Mesodermal cell (in vitro differentiated cells): ENCODE measurements around the gene CMAS.

ENCODE experiments used
- H3K27ac ChIP-seq: 2 replicates; pipeline ENCODE4 v1.7.0; 2013; ENCODE audit warnings: mild to moderate bottlenecking, low read depth, low read length, moderate library complexity; ENCODE audit not compliant: severe bottlenecking
- H3K36me3 ChIP-seq: 2 replicates; pipeline ENCODE4 v1.7.1; 2013; ENCODE audit warnings: mild to moderate bottlenecking, low read length, moderate library complexity; ENCODE audit not compliant: control insufficient read depth, insufficient read depth
- H3K4me1 ChIP-seq: one replicate; pipeline ENCODE4 v1.7.1; 2013; ENCODE audit warnings: mild to moderate bottlenecking, low read length; ENCODE audit not compliant: insufficient read depth, control insufficient read depth, poor library complexity, severe bottlenecking
- H3K4me3 ChIP-seq: 2 replicates; pipeline ENCODE4 v1.7.0; 2013; ENCODE audit warnings: low read length, control low read depth, mild to moderate bottlenecking; ENCODE audit not compliant: insufficient read depth, poor library complexity, severe bottlenecking; ENCODE audit errors: extremely low read depth
- H3K9me3 ChIP-seq: 2 replicates; pipeline ENCODE4 v1.7.1; 2013; ENCODE audit warnings: mild to moderate bottlenecking, low read length, moderate library complexity; ENCODE audit not compliant: control insufficient read depth
- WGBS, 2 experiments: methylation state at CpG; one replicate each; pipeline ENCODE4 v1.1.5; 2013; ENCODE audit warnings: missing lambda C conversion rate in 2 of 2; ENCODE audit not compliant: insufficient coverage in 2 of 2; 5-methylcytosine and 5-hydroxymethylcytosine counted together

Gene CMAS

GRCh38 chr12:22029491-22029890 is 16.5 kb upstream of the CMAS start:
- WGBS, 2 experiments: 50 to 93% methylated on average over 1 of the region's 2 CpGs
- H3K36me3 ChIP-seq: no peaks in the 10 kb centered on the region
- H3K4me3 ChIP-seq: no peak overlapping the region
- H3K9me3 ChIP-seq: peaks cover 3% of the 10 kb centered on the region
- H3K4me1 ChIP-seq: no peaks in the 10 kb centered on the region
- no peak overlapping the region for H3K27ac ChIP-seq

DNA sequence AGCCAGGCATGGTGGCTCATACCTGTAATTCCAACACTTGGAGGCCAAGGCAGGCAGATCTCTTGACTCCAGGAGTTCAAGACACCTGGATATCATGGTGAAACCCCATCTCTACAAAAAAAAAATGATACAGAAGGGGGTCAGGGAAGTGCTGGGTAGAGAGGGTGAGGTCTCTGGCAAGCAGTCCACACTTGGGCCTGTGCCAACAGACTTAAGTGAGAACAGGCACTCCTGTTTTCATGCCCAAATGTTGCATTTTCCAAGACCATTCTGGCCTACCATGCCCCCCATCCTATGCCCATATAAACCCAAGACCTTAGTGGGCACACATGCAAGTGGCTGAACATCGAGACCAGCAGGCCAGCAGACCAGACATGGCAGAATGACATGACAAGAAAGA is 16.0 kb upstream of the CMAS start:
- Histone ChIP-seq H3K4me1 (no peaks in the 10 kb centered on the region), H3K27ac (no peak overlapping the region), H3K36me3 (no peaks in the 10 kb centered on the region), H3K9me3 (peaks cover 3% of the 10 kb centered on the region), H3K4me3 (no peak overlapping the region)
- WGBS, 2 experiments: 100% methylated on average over 1 of the region's 1 CpG; no CpG with 5 or more reads in 1 of the 2 experiments

GRCh38 chr12:22032732-22033131 is 13.3 kb upstream of the CMAS start:
- no peaks in the 10 kb centered on the region for H3K4me1 ChIP-seq
- H3K9me3 ChIP-seq: no peaks in the 10 kb centered on the region
- no peak overlapping the region for H3K4me3 ChIP-seq
- no peaks in the 10 kb centered on the region for H3K36me3 ChIP-seq
- no peak overlapping the region for H3K27ac ChIP-seq

GRCh38 chr12:22034709-22035506 is 11.1 kb upstream of the CMAS start:
- Histone ChIP-seq H3K4me1 (no peaks in the 10 kb centered on the region), H3K27ac (no peak overlapping the region), H3K9me3 (peaks cover 12% of the 10 kb centered on the region), H3K4me3 (no peak overlapping the region), H3K36me3 (no peaks in the 10 kb centered on the region)
- 88 to 89% methylated on average over 1 to 2 of the region's 4 CpGs for WGBS, 2 experiments

DNA sequence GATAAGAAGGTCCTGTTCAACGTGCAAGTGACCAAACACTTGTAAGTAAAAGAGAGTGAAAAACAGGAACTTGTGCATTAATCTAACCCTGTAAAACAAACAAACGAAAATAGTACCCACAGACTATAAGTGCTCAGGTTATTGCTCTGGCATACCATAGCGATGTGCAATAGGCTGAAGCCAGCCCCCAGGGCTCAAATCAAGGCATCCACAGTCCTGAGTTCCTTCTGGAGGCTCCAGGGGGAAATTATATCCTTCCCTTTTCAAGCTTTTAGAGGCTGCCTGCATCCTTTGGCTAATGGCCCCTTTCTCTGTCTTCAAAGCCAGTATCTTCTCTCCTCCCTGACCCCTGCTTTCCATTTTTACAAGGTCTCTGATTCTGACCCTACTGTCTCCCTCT is 8.1 kb upstream of the CMAS start:
- Histone ChIP-seq H3K36me3 (no peaks in the 10 kb centered on the region), H3K27ac (no peak overlapping the region), H3K9me3 (peaks cover 12% of the 10 kb centered on the region), H3K4me1 (peaks cover 9% of the 10 kb centered on the region), H3K4me3 (no peak overlapping the region)
- 100% methylated on average over 2 of the region's 3 CpGs; no CpG with 5 or more reads in 1 of the 2 experiments for WGBS, 2 experiments

DNA sequence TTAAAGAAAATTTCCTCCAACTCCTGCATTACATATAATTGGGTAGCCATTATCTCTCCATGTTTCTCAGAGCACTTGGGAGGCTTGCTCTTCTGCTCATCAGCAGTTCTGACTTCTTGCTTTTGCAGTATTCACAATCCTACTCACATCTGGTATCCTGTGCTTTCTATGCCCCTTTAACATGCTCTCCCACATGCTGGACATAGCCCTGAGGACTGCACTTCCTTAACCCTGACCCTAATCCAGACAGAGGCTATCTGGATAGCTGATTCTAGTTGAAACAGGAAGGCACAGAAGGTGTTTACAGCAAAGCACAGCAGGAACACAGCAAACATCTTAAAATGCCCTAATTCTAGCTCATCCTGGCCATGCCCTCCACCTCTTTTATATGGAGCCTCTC is 7.3 kb upstream of the CMAS start:
- Histone ChIP-seq H3K27ac (no peak overlapping the region), H3K36me3 (no peaks in the 10 kb centered on the region), H3K4me1 (peaks cover 12% of the 10 kb centered on the region), H3K4me3 (no peak overlapping the region), H3K9me3 (peaks cover 12% of the 10 kb centered on the region)

- Histone ChIP-seq H3K27ac (no peak overlapping the region), H3K4me3 (no peak overlapping the region), H3K36me3 (no peaks in the 10 kb centered on the region), H3K4me1 (peaks cover 18% of the 10 kb centered on the region), H3K9me3 (peaks cover 12% of the 10 kb centered on the region)
- WGBS, 2 experiments: 42 to 57% methylated on average over 2 to 3 of the region's 4 CpGs
These were observed 6.7 kb upstream of the CMAS start for GRCh38 chr12:22039361-22039760.

DNA sequence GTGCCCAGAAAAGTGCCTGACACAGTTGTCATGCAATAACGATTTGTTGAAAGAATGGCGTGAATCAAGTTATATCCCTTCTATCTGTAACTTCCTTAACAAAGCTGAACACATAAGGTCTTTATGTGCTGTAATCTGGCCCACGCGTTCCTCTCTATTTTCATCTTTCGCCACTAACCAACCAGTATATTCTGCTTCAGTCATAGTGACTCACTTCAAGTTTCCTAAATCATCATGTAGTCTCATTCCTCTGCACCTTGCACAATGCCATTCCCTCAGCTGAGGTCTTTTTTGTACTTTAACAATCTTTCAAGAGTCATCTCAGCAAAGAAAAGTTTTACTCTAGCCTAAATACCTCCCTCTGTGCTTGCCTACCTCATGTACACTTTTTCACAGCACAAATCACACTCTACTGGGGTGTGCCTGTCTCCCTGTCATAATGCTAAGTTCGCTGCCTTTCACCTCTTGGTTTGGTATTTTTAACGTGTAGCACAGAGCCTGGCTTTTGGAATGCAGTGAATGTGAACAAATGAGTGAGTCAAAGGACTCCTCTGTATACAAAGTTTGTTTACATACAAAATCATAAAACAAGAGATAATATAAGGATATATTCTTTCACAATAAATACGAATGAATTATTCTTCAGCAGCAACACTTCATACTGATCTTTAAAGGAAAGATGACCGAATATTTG is 2.9 kb upstream of the CMAS start:
- peaks cover 24% of the 10 kb centered on the region for H3K4me1 ChIP-seq
- no peak overlapping the region for H3K27ac ChIP-seq
- no peak overlapping the region for H3K4me3 ChIP-seq
- peaks cover 8% of the 10 kb centered on the region for H3K9me3 ChIP-seq
- no peaks in the 10 kb centered on the region for H3K36me3 ChIP-seq
- 98 to 99% methylated on average over 5 to 6 of the region's 9 CpGs for WGBS, 2 experiments

DNA sequence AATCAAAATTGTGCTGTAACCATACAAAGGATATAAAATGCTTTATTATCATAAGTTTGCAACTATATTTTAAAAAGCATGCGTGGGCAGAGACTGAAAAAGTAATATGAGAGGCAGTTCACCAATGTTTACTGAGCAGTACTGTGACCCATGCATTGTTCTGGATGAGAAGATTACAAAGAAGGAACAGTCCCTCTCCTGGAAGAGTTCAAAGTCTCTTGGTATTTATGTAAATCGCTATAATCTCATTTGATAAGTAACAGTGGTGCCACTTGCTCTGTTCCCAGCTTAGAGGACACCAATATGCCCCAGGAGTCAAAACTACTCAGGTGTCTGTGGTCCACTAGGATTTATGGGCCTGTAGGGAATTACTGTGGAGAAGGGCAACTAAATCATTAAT is 2.1 kb upstream of the CMAS start:
- Histone ChIP-seq H3K4me3 (no peak overlapping the region), H3K27ac (no peak overlapping the region), H3K4me1 (peaks cover 24% of the 10 kb centered on the region), H3K9me3 (no peaks in the 10 kb centered on the region), H3K36me3 (peaks cover 4% of the 10 kb centered on the region)
- 80 to 100% methylated on average over 1 to 2 of the region's 2 CpGs for WGBS, 2 experiments

DNA sequence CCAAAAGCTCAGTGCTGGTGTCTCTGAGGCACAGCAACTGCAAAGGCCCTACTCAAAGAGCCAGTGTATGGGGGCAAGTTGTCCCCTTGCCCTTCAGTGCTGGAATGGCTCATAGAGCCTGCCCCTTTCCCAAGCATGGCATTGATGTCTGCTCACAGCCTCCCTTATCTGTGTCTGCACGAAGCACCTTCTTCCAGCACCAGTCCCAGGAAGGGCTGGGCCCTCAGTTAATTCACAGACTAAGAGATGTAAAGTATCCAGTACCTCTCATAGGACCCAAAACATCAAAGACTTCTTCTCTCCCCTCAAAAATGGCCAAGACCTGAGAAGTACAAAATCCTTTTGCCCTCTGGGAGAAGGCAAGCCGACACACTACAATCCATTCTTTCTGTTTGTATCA is 1.6 kb upstream of the CMAS start:
- peaks cover 9% of the 10 kb centered on the region for H3K36me3 ChIP-seq
- WGBS, 2 experiments: 0 to 50% methylated on average over 1 to 2 of the region's 2 CpGs
- no peaks in the 10 kb centered on the region for H3K9me3 ChIP-seq
- H3K4me3 ChIP-seq: no peak overlapping the region
- peaks cover 24% of the 10 kb centered on the region for H3K4me1 ChIP-seq
- no peak overlapping the region for H3K27ac ChIP-seq

GRCh38 chr12:22046968-22047390 is 961 bp downstream of the CMAS start:
- WGBS, 2 experiments: 8 to 17% methylated on average over 1 to 2 of the region's 6 CpGs
- no peak overlapping the region for H3K27ac ChIP-seq
- H3K4me1 ChIP-seq: peaks cover 24% of the 10 kb centered on the region
- H3K4me3 ChIP-seq: peak overlapping the region; percentile 98
- peaks cover 16% of the 10 kb centered on the region for H3K36me3 ChIP-seq
- no peaks in the 10 kb centered on the region for H3K9me3 ChIP-seq
